Loucy (cell line): ENCODE data around the gene UBE4B.

Experiments used
- CTCF ChIP-seq: fragments of 200-600 bp; sonication (generic); conservative IDR thresholded peaks from 2 replicates; pipeline ENCODE4 v1.5.1; 2014; ENCODE audit warnings: mild to moderate bottlenecking, antibody characterized with exemption, low read length
- EZH2phosphoT487 ChIP-seq: fragments of 200-600 bp; IDR thresholded peaks from 2 replicates; pipeline ENCODE4 v1.6.1; 2018; ENCODE audit warnings: antibody characterized with exemption, mild to moderate bottlenecking, moderate library complexity, borderline replicate concordance

- TF ChIP-seq CTCF (no peak), EZH2phosphoT487 (no peak)
Observed at GRCh38 chr1:10200620-10201019, 167.9 kb downstream of the UBE4B start.
